Measurements from ENCODE around the gene NFATC3.

The NFATC3 gene

DNA sequence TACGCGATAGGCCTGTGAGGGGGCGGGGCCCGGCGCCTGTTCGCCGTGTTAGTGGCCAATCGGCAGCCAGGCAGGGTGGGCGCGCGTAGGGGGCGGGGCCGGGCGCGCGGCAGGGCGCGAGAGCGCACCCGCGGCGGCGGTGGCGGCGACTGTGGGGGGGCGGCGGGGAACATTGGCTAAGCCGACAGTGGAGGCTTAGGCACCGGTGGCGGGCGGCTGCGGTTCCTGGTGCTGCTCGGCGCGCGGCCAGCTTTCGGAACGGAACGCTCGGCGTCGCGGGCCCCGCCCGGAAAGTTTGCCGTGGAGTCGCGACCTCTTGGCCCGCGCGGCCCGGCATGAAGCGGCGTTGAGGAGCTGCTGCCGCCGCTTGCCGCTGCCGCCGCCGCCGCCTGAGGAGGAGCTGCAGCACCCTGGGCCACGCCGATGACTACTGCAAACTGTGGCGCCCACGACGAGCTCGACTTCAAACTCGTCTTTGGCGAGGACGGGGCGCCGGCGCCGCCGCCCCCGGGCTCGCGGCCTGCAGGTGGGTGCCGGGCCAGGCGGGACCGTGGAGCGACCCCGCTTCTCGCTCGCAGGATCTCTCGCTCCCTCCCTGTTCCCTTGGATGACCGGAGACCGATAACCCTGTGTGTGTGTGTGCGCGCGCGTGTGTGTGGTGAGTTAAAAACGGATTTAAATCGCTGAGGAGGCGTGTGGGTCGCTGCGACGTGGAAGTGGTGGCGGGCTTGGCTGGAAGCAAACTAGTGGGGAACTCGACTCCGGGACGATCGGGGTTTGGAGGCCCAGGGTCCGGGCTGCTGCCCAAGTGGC, at the start of gene NFATC3:
Gene NFATC3, plus strand, starts transcription at position 112 of the 813 bp plus-strand sequence. Its CDS starts 312 bp downstream, at position 424.
- no peak for FAIRE-seq

DNA sequence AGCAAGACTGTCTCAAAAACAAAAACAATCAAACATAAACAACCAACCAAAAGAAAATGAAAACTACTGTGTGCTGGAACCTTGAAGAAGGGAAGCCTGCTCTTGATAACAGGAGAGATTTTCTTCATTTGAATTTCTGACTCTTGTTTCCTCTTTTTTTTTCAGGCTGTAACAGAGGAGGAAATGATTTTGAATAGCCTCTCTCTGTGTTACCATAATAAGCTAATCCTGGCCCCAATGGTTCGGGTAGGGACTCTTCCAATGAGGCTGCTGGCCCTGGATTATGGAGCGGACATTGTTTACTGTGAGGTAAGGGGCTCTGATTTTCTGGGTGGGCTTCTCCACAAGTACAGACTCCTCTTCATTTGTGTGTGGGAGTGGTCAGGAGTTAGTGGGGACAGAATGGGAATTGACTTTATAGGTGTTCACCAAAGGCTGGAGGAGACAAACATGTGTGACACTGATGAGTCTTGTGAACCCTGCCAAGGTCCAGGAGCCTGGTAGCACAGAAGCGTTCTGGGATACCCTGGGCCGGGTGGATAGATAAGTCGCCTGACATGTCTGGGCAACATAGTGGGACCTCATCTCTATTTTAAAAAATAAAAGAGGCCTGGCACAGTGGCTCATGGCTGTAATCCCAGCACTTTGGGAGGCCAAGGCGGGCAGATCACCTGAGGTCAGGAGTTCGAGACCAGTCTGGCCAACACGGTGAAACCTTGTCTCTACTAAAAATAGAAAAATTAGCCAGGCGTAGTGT, 47.2 kb upstream of the NFATC3 start:
- FAIRE-seq: no peak

DNA sequence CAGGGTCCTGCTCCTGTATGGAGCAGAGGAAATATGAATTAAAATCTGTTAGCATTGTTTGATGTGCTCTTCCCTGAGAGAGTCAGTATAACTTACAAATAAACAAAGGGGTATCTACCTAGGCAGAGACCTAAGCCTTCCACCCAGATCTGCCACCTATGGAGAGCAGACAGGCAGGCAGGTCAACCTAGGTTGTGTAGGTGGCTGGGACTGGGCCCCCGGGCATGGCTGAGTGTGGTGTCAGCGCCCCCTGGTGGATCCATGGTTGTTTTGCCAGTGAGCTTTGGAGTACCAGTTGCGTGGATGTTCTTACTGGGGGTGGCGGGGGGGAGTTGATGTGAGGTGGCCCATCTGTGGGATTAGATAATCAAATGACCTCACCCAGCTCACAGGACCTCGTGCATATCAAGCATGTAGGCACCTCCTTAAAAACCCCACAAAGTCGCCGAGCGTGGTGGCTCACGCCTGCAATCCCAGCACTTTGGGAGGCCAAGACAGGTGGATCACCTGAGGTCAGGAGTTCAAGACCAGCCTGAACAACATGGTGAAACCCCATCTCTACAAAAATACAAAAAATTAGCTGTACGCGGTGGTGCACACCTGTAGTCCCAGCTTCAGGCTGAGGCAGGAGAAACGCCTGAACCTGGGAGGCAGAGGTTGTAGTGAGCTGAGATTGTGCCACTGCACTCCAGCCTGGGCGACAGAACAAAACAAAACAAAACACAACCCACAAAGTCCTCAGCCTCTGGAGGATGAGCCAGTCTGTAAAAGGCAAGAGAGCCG, 44.5 kb upstream of the NFATC3 start:
- FAIRE-seq: no peak

DNA sequence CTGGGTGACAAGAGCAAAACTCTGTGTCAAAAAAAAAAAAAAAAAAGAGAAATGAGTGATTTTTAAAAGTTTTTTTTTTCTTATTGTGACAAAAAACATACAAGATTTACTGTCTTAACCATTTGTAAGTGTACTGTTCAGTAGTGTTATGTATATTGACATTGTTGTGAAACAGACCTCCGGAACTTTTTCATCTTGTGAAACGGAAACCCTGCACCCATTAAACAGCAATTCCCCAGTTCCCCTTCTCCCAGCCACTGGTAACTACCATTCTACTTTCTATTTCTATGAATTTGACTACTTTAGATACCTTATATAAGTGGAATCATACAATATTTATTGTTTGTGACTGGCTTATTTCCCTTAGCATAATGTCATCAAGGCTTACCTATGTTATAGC, 43.4 kb upstream of the NFATC3 start:
- FAIRE-seq: no peak

DNA sequence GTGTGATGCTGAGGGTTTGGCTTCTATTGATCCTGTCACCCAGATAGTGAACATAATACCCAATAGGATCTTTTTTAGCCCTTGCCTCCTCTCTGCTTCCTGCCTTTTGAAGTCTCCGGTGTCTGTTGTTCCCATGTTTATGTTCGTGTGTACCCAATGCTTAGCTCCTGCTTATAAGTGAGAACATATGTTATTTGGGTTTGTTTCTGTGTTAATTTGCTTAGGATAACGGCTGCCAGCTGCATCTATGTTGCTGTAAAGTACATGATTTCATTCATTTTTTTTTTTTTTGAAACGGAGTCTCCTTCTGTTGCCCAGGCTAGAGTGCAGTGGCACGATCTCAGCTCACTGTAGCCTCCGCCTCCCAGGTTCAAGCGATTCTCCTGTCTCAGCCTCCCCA, 39.1 kb upstream of the NFATC3 start:
- no peak for FAIRE-seq

DNA sequence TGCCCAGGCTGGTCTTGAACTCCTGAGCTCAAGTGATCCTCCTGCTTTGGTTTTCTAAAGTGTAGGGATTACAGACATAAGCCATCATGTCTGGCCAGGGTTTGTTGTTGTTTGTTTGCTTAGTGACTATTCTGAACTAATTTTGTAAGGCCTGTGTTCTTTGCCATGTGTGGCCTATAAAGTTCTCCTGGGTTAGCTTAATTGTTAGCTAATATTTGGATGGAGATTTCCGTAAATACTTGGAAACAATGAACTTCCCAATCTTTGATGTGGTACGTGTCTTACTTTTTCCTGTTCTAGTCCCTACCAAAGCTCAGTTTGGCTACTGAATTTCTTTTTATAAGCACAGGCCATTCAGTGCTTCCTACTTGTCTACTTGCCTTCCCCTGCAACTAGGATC, 37.2 kb upstream of the NFATC3 start:
- no peak for FAIRE-seq

DNA sequence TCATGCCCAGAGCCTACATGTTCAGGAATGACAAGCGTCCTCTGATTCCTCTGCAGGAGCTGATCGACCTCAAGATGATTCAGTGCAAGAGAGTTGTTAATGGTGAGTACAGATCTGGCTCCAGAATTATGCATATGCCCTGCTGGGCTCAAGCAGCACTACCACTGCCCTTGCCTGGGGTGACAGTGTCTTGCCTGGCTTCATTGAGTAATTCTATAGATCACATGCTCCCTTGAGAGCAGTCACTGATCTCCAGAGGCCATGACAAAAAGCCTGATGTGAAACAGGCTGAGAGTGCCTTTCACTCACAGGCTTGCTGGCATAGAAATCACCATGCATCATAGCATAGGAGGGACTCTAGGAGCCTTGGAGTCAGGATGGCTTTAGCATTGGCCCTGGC, 35.7 kb upstream of the NFATC3 start:
- no peak for FAIRE-seq

DNA sequence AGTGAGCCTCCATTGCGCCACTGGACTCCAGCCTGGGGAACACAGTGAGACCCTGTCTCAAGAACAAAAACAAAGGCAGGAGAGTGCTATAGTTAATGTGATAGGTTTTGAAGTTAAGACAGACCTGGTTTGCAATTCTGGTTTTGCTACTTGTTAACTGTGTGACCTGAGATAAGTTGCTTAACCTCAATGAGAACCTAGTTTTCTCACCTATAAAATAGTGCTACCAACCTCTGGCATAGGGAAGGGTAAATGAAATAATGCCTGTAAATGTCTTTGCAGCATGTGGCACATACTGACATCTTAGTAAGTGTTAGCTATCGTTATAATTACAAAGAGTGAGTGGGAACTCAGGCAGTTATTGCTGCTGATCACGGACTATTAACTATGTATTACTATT, 29.8 kb upstream of the NFATC3 start:
- no peak for FAIRE-seq

DNA sequence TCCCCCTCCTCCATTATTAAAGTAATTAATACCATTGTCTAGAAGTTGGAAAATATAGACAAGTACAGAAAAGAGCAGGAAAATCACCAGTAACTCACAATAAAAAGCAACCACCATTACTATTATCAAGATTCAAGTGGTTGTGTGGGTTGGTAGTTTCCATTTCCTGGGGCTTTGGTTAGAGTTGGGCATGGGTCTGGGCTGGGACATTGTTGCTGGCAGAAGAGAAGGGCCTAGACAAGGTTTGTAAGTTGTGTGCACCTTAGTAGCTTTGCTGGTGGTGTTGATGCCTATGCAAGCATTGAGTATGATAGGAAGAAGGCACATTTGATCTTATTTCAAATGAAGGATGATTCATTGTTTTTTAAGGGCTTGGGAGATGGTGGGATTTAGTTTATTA, 25.4 kb upstream of the NFATC3 start:
- FAIRE-seq: no peak

DNA sequence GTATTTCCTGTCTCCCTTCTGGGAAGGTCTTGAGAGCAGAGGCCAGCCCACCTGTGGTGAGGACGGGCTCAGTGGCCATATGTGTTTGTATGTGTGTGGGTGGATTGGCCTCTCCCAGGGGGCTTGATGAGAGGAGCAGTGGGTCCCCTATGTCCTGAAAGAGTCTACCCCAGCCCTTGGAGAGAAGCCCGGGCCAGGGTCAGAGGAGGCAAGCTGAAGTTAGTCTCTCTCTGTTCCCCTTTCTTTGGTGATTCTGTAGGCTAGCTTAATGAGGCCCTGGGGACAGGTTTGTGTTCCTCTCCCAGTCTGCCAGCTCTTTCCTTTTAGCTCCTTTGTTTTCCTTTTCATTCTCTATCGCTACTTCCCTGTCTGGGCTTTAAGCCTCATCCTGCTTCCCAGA, 23.8 kb upstream of the NFATC3 start:
- FAIRE-seq: no peak

DNA sequence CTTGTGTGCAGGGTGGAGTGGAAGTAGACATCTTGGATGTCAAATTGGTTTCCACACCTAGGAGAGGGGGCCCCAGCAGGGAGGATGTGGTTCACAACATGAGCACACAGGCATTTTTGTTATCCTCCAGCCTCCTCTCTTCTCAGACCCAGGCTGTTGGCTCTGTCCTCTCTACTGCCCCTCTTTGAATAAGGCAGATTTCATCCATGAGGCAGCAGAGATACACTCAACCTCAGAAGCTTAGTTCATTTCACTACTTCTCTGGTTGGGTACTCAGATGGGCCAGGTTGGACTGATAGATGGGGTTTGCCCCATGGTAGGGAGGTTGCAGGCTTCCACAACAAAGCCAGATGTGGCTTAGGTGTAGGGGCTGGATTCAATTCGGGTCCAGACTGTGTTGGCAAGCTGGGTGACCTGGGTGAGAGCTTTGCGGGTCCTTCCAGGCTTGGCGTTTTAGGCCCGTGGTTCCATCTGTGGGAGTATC, 22.2 kb upstream of the NFATC3 start:
- FAIRE-seq: no peak

DNA sequence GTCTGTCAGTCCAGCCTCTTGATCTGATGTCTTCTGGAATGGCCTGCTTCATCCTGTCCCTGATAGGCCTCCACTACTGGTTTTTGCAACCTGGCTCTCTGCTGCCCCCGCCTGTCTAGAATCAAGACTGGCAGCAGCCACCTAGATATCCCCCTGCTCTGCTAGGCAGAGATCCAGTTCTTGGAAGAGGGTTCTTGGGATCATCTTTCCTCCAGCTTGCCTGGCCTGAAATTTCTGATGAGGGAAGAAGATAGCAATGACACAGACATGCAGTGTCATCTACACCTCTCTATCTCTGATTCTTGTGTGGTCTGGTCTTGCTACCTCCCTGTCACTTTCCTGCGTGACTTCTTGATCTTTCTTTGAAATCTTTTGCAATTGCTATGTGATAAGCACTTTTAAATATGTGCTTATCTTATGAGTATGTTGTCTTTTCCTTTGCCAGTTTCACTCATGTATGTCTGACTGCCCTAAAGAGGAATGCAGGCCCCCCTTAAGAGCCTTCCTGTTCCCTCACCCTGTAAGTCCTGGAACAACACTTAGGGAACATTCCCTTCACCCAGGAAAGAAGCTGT, 20.3 kb upstream of the NFATC3 start:
- no peak for FAIRE-seq

DNA sequence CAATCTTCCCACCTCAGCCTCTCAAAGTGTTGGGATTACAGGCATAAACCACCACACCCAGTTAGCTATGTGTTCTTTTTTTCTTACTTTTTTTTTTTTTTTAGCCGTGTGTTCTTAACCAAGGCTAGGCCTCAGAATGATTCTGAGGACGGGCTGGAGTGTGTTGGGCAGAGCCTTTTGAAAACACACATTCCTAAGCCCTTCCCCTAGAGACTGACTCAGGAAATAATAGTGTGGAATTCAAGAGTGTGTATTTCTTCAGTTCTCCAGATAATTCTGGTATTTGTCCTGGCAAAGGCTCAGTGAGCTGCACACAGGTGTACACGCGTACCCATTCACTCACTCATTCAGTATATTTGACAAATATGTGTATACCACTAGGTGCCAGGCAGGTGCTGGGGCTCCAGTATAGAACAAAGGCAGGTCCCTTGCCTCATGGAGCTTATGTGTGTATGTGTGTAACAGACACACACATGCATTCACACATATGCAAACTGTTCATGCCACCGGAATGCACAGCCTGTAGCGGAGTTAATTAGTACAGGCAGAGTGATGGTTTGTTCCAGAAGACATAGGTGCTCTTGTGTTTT, 19.4 kb upstream of the NFATC3 start:
- FAIRE-seq: no peak

DNA sequence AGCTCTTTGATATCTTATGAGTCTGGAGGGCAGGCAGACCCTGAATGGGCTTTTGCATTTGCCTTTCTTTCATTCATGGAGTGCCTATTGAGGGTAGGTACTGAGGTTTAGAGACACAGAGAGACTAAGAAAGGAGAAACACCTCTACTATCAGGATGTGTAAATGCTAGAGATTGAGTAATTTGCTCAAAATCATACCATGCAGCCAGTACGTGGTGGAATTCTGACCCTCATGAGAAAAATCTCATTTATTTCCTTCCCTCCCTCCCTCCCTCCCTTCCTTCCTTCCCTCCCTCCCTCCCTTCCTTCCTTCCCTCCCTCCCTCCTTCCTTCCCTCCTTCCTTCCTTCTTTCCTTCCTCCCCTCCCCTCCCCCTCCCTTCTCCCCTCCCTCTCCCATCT, 18.4 kb upstream of the NFATC3 start:
- FAIRE-seq: no peak

DNA sequence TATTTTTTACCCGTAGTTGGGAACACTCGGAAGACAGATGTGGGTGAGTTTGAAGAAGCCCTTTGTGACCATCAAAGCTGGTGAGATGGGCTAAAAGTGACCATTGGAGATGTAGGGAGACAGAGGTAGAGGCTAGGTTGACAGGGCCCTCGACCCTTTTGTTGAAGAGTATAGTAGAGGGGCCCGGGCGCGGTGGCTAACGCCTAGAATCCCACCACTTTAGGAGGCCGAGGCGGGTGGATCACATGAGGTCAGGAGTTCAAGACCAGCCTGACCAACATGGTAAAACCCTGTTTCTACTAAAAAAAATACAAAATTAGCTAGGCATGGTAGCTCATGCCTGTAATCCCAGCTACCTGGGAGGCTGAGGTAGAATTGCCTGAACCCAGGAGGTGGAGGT, 16.2 kb upstream of the NFATC3 start:
- no peak for FAIRE-seq

DNA sequence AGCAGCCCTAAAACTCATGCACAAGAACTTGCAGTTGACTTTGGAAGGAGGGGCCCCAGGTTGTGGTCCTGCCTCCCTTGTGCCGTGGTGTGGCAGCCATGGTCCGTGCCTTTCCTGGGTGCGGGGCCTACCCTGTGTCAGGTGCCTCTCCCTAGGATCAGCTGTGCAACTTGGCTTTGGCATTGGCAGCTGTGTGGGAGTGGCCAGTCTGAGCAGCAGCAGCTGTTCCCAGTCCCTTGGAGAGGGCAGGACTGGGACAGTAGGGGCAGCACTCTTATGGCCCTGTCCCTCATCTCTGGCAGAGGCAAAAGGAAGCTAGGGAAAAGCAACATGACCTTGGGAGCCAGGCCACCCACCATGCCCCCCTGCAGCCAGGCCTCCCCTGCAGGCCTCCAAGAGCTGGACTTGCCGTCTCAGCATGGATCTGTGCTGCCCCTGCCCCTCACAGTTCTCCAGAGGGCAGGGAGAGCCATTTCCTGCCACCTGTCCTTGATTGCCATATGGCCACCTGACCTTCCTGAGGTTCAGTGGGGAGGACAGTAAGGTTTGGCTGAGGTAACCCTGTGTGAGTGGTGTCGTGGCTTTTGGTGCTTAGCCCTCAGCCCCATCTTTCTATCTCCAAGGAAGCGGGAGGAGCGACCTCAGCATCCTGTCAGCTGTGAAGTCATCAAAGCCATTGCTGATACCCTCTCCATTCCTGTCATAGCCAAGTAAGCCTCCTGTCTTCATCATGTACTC, 15.5 kb upstream of the NFATC3 start:
- FAIRE-seq: no peak

DNA sequence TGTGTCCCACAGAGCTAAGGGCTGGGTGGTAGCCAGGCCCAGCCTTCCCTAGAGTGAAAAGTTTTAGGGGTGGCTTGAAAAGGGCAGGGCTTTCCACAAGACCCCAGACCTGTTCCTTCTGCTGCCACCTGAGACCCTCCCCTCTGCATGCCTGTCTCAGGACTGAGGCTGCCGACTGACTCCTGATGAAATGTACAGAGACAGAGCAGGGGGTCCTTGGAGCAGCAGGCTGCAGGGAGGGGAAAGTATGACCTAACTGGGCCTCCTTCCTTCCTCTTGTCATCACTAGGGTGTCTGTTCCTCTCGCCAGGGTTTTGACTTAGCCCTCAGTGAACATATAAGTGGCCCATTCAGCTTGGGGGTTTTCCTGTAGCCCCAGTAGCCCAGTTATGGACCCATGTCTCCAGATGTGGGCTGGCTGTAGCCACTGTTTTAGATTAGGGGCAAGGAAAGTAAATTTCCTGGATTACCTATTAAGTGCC, 14.9 kb upstream of the NFATC3 start:
- FAIRE-seq: no peak

DNA sequence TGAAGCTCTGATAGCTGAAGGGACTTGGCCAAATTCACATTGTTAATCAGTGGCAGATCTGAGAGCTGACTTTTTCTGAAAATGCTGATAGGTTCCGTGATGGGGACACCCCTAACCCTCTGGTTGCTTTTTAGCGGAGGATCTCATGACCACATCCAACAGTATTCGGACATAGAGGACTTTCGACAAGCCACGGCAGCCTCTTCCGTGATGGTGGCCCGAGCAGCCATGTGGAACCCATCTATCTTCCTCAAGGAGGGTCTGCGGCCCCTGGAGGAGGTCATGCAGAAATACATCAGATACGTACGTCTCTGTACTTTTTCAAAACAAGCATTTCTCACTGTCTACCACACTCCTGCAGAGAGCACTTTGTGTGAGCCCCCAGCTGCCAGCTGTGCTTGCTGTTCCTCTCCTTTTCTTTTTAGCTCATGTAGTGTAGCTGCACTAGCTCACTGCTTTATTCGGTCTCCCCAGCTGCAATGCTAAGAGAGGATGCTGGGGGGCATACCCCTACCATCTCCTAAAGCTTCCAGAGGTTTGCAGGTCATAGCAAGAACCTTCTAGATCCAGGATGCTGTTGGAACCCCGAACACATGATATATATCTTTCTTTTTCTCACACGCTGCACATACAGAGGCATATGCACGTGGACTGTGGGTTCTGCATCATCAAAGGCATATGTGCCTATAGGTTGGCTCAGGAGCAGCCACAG, 14.2 kb upstream of the NFATC3 start:
- no peak for FAIRE-seq

DNA sequence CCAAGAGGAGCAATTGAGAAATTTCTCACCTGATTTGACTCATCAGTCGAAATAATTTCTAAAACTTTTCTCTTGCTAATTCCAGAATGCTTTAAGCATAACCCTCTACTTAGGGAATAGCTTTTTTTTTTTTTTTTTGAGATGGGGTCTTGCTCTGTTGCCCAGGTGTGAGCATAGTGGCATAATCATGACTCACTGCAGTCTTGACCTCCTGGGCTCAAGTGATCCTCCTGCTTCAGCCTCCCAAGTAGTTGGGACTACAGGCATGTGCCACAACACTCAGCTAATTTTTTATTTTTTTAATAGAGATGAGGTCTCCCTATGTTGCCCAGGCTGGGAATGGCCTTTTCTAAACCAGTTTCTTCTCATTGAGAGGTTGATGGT, 13.7 kb upstream of the NFATC3 start:
- FAIRE-seq: no peak

DNA sequence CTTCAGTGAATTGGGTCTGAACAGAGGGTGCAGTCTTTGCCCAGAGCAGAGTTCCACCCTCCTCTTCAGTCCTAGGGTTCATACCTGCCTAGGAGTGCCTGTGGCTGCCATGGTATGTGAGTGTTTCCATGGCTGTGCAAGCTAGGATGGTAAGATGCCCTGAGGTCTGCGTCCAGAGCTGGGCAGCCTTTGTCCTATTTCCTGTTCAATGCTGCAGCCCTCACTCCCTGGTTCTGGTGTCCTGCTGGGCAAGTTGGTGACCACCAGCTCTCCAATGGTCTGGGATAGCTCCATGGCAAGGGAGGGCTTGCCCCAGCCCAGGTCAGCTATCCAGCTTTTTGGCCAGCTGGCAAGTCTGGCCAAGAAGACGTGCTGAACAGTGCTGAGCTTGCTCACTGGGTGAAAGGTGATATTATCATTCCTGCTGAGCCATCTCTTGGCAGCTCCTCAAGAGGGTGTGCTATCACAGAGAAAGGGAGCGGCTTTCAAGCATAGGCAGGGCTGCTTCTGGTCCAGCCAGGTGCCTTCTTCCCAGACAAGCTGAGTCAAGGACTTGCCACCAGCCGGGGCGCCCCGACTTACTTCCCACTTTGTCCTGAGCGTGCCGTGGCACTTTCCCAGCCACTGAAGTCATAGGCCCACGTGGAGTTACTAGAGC, 13.0 kb upstream of the NFATC3 start:
- FAIRE-seq: no peak
